Spleen (tissue), 11 donors: ENCODE data around the gene INPP1. TPM values are rescaled to one million over a fixed set of nuclear protein-coding genes. Genes with fewer than 3 reads are reported as not detected.

ENCODE experiments used
- DNase-seq: peaks from one replicate; pipeline ENCODE4 v3.0.0-alpha.2; 2020
- H3K27ac ChIP-seq, 8 donors: fragments of 200-600 bp; sonication (generic) in 7 of 8; 1 replicate in 4 of 8; 2 replicates in 4 of 8; pipeline versions ENCODE4 v1.5.0 to v1.8.0; 2016 to 2021; ENCODE audit warnings: inconsistent platforms in 4 of 8, mild to moderate bottlenecking in 4 of 8, moderate library complexity in 1 of 8
- H3K27me3 ChIP-seq, 7 donors: fragments of 200-600 bp; sonication (generic) in 6 of 7; replicated peaks in 1 of 7; 1 replicate in 4 of 7; 2 replicates in 3 of 7; pipeline versions ENCODE4 v1.5.0 to v1.8.0; 2016 to 2021; ENCODE audit warnings: inconsistent platforms in 3 of 7, mild to moderate bottlenecking in 1 of 7
- H3K36me3 ChIP-seq, 6 donors: fragments of 200-600 bp; sonication (generic) in 5 of 6; 1 replicate in 4 of 6; 2 replicates in 2 of 6; pipeline versions ENCODE4 v1.5.0 to v1.8.0; 2016 to 2021; ENCODE audit warnings: inconsistent platforms in 2 of 6
- H3K4me1 ChIP-seq, 6 donors: fragments of 200-600 bp; sonication (generic) in 5 of 6; 1 replicate in 3 of 6; 2 replicates in 3 of 6; pipeline versions ENCODE4 v1.5.0 to v1.8.0; 2016 to 2021; ENCODE audit warnings: inconsistent platforms in 3 of 6
- H3K4me3 ChIP-seq, 8 donors: fragments of 200-600 bp; sonication (generic) in 7 of 8; 1 replicate in 4 of 8; 2 replicates in 4 of 8; pipeline versions ENCODE4 v1.5.0 to v1.8.0; 2016 to 2021; ENCODE audit warnings: inconsistent platforms in 4 of 8, mild to moderate bottlenecking in 4 of 8, moderate library complexity in 2 of 8
- H3K9me3 ChIP-seq, 8 donors: fragments of 200-600 bp; sonication (generic) in 7 of 8; 1 replicate in 4 of 8; 2 replicates in 4 of 8; pipeline versions ENCODE4 v1.5.0 to v1.8.0; 2016 to 2021; ENCODE audit warnings: inconsistent platforms in 4 of 8
- CTCF ChIP-seq, 11 experiments: fragments of 200-600 bp in 7 of 11; fragments of 450-650 bp in 4 of 11; sonication (generic) in 4 of 11; IDR thresholded peaks in 8 of 11; conservative IDR thresholded peaks in 3 of 11; 1 replicate in 7 of 11; 2 replicates in 4 of 11; pipeline versions ENCODE4 v1.4.0 to v1.8.0; 2016 to 2021; ENCODE audit warnings: antibody characterized with exemption in 11 of 11, inconsistent platforms in 4 of 11, mild to moderate bottlenecking in 1 of 11
- POLR2A ChIP-seq, 3 donors: fragments of 450-650 bp; IDR thresholded peaks; one replicate each; pipeline ENCODE4 v1.5.1; 2017; ENCODE audit warnings: antibody characterized with exemption in 3 of 3, mild to moderate bottlenecking in 1 of 3
- POLR2AphosphoS5 ChIP-seq, 3 donors: sonication (generic); formaldehyde crosslinking; IDR thresholded peaks; one replicate each; pipeline ENCODE4 v1.5.1; 2017; ENCODE audit warnings: antibody characterized with exemption in 3 of 3
- WGBS, 5 donors: extraction: QIAGEN DNeasy Blood & Tissue Kit in 3 of 5; methylation state at CpG; one replicate each; pipeline versions ENCODE4 v1.1.5 to v1.1.7; 2013 to 2018; 5-methylcytosine and 5-hydroxymethylcytosine counted together
- intact Hi-C: fragments of 100-400 bp; cut with DNase I; formaldehyde crosslinking; loops from one replicate; pipeline ENCODE4 v1.15.0; 2023; ENCODE audit warnings: low total_unique reads
- polyA plus RNA-seq, 3 donors: library from polyadenylated mRNA; stranded (reverse); fragments of 200-250 nt; gene quantifications; one replicate each; pipeline ENCODE4 v1.2.1, GENCODE V29; 2013
- total RNA-seq, 7 donors: library from RNA; depleted of rRNA in 3 of 7; stranded (reverse); fragments of >200 nt in 3 of 7; fragmentation: NEBNext Ultra II Directional in 4 of 7; extraction: Animal tissue kit (Norgen Biotek cat#: 25700) in 4 of 7; gene quantifications; one replicate each; pipeline versions ENCODE4 v1.1.0 to v1.2.1, GENCODE V29; 2016 to 2021
- donor health status: healthy with polysubstance abuse.
- donor health status: DM: no; HTN: no; CAD: no; lungs with moderate emphysema.
- donor health status: DM: no; HTN: no; CAD: no.
- donor health status: Bipolar disorder and iron deficiency.
- donor health status: healthy.
- donor health status: DM: no; HTN: no; CAD: no.
- donor health status: DM: yes; HTN: yes; CAD: no.

Gene INPP1
- total and polyA plus RNA-seq, 10 donors = 11.6 to 52.1 (median 27.8) TPM

- Histone ChIP-seq H3K27me3 (no peaks in the 10 kb centered on the region), H3K4me1 (peaks cover 14 to 46% (median 26%) of the 10 kb centered on the region in 6 donors), H3K27ac (no peak overlapping the region), H3K36me3 (peaks cover 0 to 53% (median 10%) of the 10 kb centered on the region in 6 donors), H3K4me3 (no peak overlapping the region), H3K9me3 (no peaks in the 10 kb centered on the region)
- intact Hi-C loops = no loop called here
- 47 to 100% (median 92%) methylated on average over 2 of the region's 2 CpGs for WGBS, 5 donors
- no peak for DNase-seq
- TF ChIP-seq POLR2AphosphoS5 (IDR thresholded peaks at IDR 0.05) (no peak), POLR2A (IDR thresholded peaks at IDR 0.05) (no peak), CTCF (IDR thresholded peaks at IDR 0.05 in 8 of 11, conservative IDR thresholded peaks at IDR 0.05 in 3 of 11) (no peak)
These were observed 18.2 kb downstream of the INPP1 start for GRCh38 chr2:190361572-190361971.

DNA sequence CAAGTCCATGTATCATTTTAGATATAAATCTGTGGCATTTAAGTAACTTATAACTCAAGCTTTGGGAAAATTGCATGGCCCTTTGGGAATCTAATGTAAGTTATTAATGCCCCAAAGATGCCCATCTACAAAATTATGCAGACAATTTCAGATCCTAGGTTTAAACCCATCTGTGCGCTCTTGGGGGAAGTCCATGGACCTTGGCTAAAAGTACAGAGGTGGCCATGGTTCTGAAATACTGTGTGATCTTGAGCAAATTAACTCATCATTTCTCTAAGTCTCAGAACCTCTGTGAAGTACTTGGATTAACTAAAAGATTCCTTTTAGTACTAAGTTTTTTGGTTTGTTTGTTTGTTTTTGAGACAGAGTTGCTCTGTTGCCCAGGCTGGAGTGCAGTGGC lies 19.5 kb downstream of the INPP1 start:
- Histone ChIP-seq H3K9me3 (no peaks in the 10 kb centered on the region), H3K4me1 (peaks cover 14 to 44% (median 26%) of the 10 kb centered on the region in 6 donors), H3K4me3 (no peak overlapping the region), H3K27me3 (no peaks in the 10 kb centered on the region), H3K27ac (no peak overlapping the region), H3K36me3 (peaks cover 0 to 65% (median 15%) of the 10 kb centered on the region in 6 donors)
- intact Hi-C loops = no loop called here
- no peak for DNase-seq
- WGBS, 5 donors = 91 to 100% (median 95%) methylated on average over 1 of the region's 1 CpG
- TF ChIP-seq CTCF (IDR thresholded peaks at IDR 0.05 in 8 of 11, conservative IDR thresholded peaks at IDR 0.05 in 3 of 11) = no peak

DNA sequence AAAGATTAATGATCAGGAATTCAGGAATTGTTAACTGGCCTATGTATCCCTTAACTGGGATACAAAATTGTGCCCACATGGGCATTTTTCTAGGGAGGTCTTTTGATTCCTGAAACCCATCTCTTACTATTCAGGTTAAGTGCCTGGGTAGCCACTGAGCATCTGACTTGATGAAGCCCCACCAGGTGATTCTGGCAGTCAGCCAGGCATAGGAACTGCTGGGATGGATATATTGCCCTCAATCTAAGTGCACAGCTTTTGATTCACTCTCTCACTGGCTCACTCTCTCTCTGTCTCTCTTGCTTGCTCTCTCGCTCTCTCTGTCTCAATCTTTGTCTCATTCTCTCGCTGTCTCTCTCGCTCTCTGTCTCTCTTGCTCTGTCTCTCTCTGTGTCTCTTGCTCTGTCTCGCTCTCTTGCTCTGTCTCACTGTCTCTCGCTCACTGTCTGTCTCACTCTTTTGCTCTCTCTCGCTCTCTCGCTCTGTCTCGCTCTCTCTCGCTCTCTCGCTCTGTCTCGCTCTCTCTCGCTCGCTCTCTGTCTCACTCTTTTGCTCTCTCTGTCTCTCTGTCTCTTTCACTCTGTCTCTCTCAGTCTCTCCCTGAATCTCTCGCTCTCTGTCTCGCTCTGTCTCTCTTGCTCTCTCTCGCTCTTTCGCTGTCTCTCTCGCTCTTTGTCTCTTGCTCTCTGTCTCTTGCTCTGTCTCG lies 22.3 kb downstream of the INPP1 start:
- no peaks in the 10 kb centered on the region for H3K9me3 ChIP-seq
- no peak overlapping the region for H3K27ac ChIP-seq
- intact Hi-C loops = no loop called here
- H3K36me3 ChIP-seq = peaks cover 0 to 93% (median 37%) of the 10 kb centered on the region in 6 donors
- no peak for TF ChIP-seq CTCF (IDR thresholded peaks at IDR 0.05 in 8 of 11, conservative IDR thresholded peaks at IDR 0.05 in 3 of 11)
- TF ChIP-seq POLR2A (IDR thresholded peaks at IDR 0.05) = no peak
- no peak for TF ChIP-seq POLR2AphosphoS5 (IDR thresholded peaks at IDR 0.05)
- H3K4me1 ChIP-seq = peaks cover 0 to 18% (median 7%) of the 10 kb centered on the region in 6 donors
- H3K27me3 ChIP-seq = no peaks in the 10 kb centered on the region
- no peak overlapping the region for H3K4me3 ChIP-seq
- no peak for DNase-seq
- 84 to 99% (median 96%) methylated on average over 19 of the region's 19 CpGs for WGBS, 5 donors

GRCh38 chr2:190366248-190366753 lies 22.9 kb downstream of the INPP1 start:
- intact Hi-C loops = no loop called here
- DNase-seq = no peak

More at GRCh38 chr2:190366248-190366753, 22.9 kb downstream of the INPP1 start:
- WGBS, 5 donors = 88 to 97% (median 90%) methylated on average over 11 of the region's 11 CpGs
- no peak for TF ChIP-seq POLR2A (IDR thresholded peaks at IDR 0.05)
- TF ChIP-seq POLR2AphosphoS5 (IDR thresholded peaks at IDR 0.05) = no peak
- no peak for TF ChIP-seq CTCF (IDR thresholded peaks at IDR 0.05 in 8 of 11, conservative IDR thresholded peaks at IDR 0.05 in 3 of 11)
- Histone ChIP-seq H3K9me3 (no peaks in the 10 kb centered on the region), H3K27ac (no peak overlapping the region), H3K4me1 (peaks cover 0 to 12% (median 2%) of the 10 kb centered on the region in 6 donors), H3K4me3 (no peak overlapping the region), H3K27me3 (no peaks in the 10 kb centered on the region), H3K36me3 (peaks cover 0 to 96% (median 42%) of the 10 kb centered on the region in 6 donors)
